HG03575 (cell line): ENCODE results near the gene NOD1.
A peak's percentile ranks its signal among the peaks of the same experiment; 100 is the strongest.
"Not testable (repeated sequence)": the region's sequence is repeated elsewhere in the genome, so short reads cannot be mapped to it uniquely, and the experiment has no call there.

Source experiments
- ATAC-seq: cut with Tn5 transposase; IDR thresholded peaks from one replicate; pipeline ENCODE4 v1.9.1; 2021; ENCODE audit not compliant: unreplicated experiment, insufficient number of reproducible peaks, low FRiP score; ENCODE audit errors: extremely low read depth

NOD1 gene

GRCh38 chr7:30505174-30505697 lies 26.7 kb upstream of the NOD1 start:
- no peak for ATAC-seq

- ATAC-seq: peak; percentile 92
These were observed 26.0 kb upstream of the NOD1 start, which contains the start of gene GGCT for GRCh38 chr7:30504301-30505173. Gene GGCT (minus strand): TSS chr7:30504829. CDS start chr7:30504709, 120 bp downstream.

- ATAC-seq: no peak
These were observed 25.0 kb upstream of the NOD1 start for GRCh38 chr7:30503274-30504212.

GRCh38 chr7:30502470-30503251 lies 24.1 kb upstream of the NOD1 start:
- ATAC-seq: no peak

GRCh38 chr7:30501264-30501663 lies 22.7 kb upstream of the NOD1 start:
- ATAC-seq: no peak

- ATAC-seq: no peak
These were observed 14.6 kb upstream of the NOD1 start for GRCh38 chr7:30493228-30493627.

GRCh38 chr7:30491417-30491816 lies 12.8 kb upstream of the NOD1 start:
- no peak for ATAC-seq

- no peak for ATAC-seq
These were observed 8.8 kb upstream of the NOD1 start for GRCh38 chr7:30487371-30487770.

- ATAC-seq: no peak
These were observed 7.1 kb upstream of the NOD1 start for GRCh38 chr7:30485667-30486066.

GRCh38 chr7:30481416-30481815 lies 2.8 kb upstream of the NOD1 start:
- not testable (repeated sequence) for ATAC-seq

GRCh38 chr7:30479202-30480120 lies 877 bp upstream of the NOD1 start:
- ATAC-seq: no peak

GRCh38 chr7:30476459-30477145 lies 2.0 kb downstream of the NOD1 start:
- ATAC-seq: no peak

- no peak for ATAC-seq
These were observed 3.0 kb downstream of the NOD1 start for GRCh38 chr7:30475580-30475979.

- ATAC-seq: no peak
These were observed 3.7 kb downstream of the NOD1 start for GRCh38 chr7:30474893-30475292.

- ATAC-seq: no peak
These were observed 4.1 kb downstream of the NOD1 start for GRCh38 chr7:30474485-30474884.

- ATAC-seq: no peak
These were observed 4.7 kb downstream of the NOD1 start for GRCh38 chr7:30473903-30474302.
